ENCODE measurements around the gene HOXB1. TPM values are rescaled to one million over a fixed set of nuclear protein-coding genes. Genes with fewer than 3 reads are reported as not detected.
A peak's percentile ranks its signal among the peaks of the same experiment; 100 is the strongest.
"Not testable (repeated sequence)": the region's sequence is repeated elsewhere in the genome, so short reads cannot be mapped to it uniquely, and the experiment has no call there.

Gene HOXB1
- total and polyA plus RNA-seq, 4 donors = 0.63 TPM; not detected in 3

DNA sequence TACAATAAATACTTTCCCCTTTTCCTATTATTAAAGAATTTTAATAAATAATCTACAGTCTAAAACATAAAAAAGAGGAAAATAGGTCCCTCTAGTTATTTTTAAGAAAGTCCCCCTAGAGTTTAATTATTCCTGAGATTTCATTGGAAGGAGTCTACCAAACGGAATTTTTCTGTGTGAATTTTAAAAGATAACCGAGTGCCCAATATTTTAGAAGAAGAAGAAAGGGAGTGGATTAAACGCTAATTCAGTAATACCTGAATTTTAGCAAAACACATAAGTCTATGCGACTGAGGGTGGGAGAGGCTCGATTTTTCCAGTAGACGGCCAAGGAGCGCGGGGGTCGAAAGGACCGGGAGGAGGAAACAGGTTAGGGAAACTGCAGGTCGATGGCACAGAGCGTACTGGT lies 11.9 kb upstream of the HOXB1 start:
- intact Hi-C loops (cut with DNase I) = loop anchor here in 1 of 2 donors (1.0 to 5.0 kb wide), 3 partner anchors 35 to 50 kb away; no protein-coding TSS in a partner anchor
- DNase-seq (no peak), ATAC-seq (ENCODE audit: low FRiP score) (no peak)
- H3K36me3 ChIP-seq (ENCODE audit: control insufficient read depth in 1 of 2, insufficient read depth in 2 of 2, low read length in 1 of 2) = no peaks in the 10 kb centered on the region
- H3K27ac ChIP-seq (ENCODE audit: low read depth in 1 of 2, low read length in 2 of 2) = peak overlapping the region; percentile 80 to 82
- peak overlapping the region; percentile 71 to 94 for H3K4me3 ChIP-seq (ENCODE audit: low read length in 2 of 2)
- peaks cover 0 to 4% of the 10 kb centered on the region in 2 donors for H3K4me1 ChIP-seq (ENCODE audit: control insufficient read depth in 1 of 2, insufficient read depth in 2 of 2, low read length in 2 of 2)
- WGBS, 2 donors = 0 to 5% methylated on average over 12 of the region's 12 CpGs
- H3K9me3 ChIP-seq (ENCODE audit: control insufficient read depth, low read length) = no peaks in the 10 kb centered on the region
- H3K27me3 ChIP-seq (ENCODE audit: control insufficient read depth in 1 of 2, insufficient read depth in 2 of 2, low read length in 1 of 2) = no peaks in the 10 kb centered on the region

DNA sequence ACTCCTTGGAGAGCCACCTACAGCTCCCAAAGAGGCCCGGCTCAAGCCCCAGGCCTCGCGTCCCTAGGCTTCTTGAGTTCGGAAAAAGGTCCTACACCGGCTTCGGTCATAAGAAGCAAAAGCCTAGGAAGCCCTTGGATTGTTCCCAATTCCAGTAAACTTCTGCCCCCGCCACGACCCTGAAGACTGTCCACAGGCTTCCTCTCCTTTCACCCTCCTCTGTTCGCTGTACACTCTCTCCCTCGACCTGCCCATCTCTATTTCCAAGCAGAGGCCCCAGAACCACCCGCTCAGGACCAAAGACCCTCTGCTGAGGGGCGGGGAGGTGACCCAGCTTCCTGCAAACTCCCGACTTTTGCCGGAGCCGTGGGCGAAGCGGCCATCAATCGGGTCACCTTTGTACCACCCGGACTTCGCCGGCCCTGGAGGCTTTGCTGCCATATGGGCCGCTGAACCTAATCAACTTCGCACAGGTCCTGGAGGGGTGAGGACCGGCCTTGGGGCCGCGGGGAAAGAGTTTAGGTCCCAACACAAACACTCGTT lies 11.4 kb upstream of the HOXB1 start:
- WGBS, 2 donors = 3 to 19% methylated on average over 27 of the region's 27 CpGs
- DNase-seq = peak in 1 of 2 donors; percentile 80
- no peaks in the 10 kb centered on the region for H3K36me3 ChIP-seq (ENCODE audit: control insufficient read depth in 1 of 2, insufficient read depth in 2 of 2, low read length in 1 of 2)
- peaks cover 0 to 4% of the 10 kb centered on the region in 2 donors for H3K4me1 ChIP-seq (ENCODE audit: control insufficient read depth in 1 of 2, insufficient read depth in 2 of 2, low read length in 2 of 2)
- H3K27me3 ChIP-seq (ENCODE audit: control insufficient read depth in 1 of 2, insufficient read depth in 2 of 2, low read length in 1 of 2) = no peaks in the 10 kb centered on the region
- H3K27ac ChIP-seq (ENCODE audit: low read depth in 1 of 2, low read length in 2 of 2) = peak overlapping the region; percentile 37 to 85
- peak overlapping the region; percentile 71 to 94 for H3K4me3 ChIP-seq (ENCODE audit: low read length in 2 of 2)
- intact Hi-C loops (cut with DNase I) = loop anchor here in 1 of 2 donors (5.0 kb wide), 2 partner anchors 35 to 50 kb away; no protein-coding TSS in a partner anchor
- no peaks in the 10 kb centered on the region for H3K9me3 ChIP-seq (ENCODE audit: control insufficient read depth, low read length)
- no peak for ATAC-seq (ENCODE audit: low FRiP score)

DNA sequence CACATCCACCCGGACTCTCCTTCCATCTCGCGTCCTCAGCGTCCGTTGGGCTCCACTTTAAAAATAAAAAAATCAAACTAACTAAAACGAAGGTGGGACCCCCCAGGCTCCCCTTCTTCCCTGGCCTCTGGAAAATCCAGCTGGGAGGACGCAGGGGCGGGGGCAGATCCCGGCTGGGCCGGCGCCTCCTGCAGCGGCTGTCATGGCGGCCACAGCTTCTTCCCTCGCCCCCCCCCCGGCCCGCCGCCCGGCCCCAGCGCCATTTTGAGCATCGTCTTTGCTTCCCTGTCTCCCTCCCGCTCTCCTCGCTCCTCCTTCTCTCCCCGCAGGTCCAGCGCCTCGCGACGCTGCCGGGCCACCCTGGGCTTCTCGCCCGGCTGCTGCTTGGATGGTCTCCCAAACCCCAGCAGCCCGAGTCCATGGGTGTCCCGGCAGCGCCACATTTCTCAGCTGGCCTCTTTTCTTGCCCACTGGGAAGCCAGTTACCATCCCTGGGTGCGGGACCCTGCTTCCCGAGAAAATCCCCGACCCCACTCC lies 10.8 kb upstream of the HOXB1 start:
- Histone ChIP-seq H3K4me1 (ENCODE audit: control insufficient read depth in 1 of 2, insufficient read depth in 2 of 2, low read length in 2 of 2) (peaks cover 0 to 4% of the 10 kb centered on the region in 2 donors), H3K27me3 (ENCODE audit: control insufficient read depth in 1 of 2, insufficient read depth in 2 of 2, low read length in 1 of 2) (no peaks in the 10 kb centered on the region), H3K9me3 (ENCODE audit: control insufficient read depth, low read length) (no peaks in the 10 kb centered on the region), H3K36me3 (ENCODE audit: control insufficient read depth in 1 of 2, insufficient read depth in 2 of 2, low read length in 1 of 2) (no peaks in the 10 kb centered on the region), H3K27ac (ENCODE audit: low read depth in 1 of 2, low read length in 2 of 2) (peak overlapping the region; percentile 70 to 85), H3K4me3 (ENCODE audit: low read length in 2 of 2) (peak overlapping the region; percentile 71 to 94)
- WGBS, 2 donors = 6 to 7% methylated on average over 24 to 36 of the region's 36 CpGs
- intact Hi-C loops (cut with DNase I) = loop anchor here in 1 of 2 donors (5.0 kb wide), 2 partner anchors 34 to 49 kb away; no protein-coding TSS in a partner anchor
- ATAC-seq (ENCODE audit: low FRiP score) (peak; percentile 80), DNase-seq (peak; percentile 81 to 88)

DNA sequence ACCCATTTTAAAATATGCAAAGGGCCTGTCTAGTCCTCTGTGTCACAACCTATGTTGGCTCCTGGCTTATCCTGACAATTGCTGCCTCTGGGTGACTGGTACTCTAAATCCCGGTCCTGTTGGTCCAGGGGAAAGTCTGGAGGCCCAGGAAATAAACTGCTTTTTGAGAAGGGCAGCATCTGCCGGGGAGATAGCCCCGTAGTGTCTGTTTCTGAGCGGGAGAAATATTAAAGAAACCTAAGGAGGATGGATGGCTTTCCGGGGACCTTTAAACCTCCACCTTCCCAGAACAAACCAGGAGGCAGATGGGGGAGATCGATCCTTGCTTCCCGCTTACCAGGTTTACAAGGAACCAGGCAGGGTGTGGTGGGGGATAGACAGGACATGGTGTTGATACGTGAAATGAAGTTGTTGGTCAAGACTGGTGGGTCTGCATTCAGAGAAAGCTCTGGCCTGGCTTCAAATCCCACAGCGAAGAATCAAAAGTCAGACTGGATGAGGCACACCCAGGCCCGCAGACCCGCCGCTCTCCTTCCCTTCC lies 10.3 kb upstream of the HOXB1 start:
- intact Hi-C loops (cut with DNase I) = loop anchor here in 1 of 2 donors (5.0 kb wide), 2 partner anchors 34 to 49 kb away; no protein-coding TSS in a partner anchor
- WGBS, 2 donors = 69 to 70% methylated on average over 12 of the region's 12 CpGs

DNA sequence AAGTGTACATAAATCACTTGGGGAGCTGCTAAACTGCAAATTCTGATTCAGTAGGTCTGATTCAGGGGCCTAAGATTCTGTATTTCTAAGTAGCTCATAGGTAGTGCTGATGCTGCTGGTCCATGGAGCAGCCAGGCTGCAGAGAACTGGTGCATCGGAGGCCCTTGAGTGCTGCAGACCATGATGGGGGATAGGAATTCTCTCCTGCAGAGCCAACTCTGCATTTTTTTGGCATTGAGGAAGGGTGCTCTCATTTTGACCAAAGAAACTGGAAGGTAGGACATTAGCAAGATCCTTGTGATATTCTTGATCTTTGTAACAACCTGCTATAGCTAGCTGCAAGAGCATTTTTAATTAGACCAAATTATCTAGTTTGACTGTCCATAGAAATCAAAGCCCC lies 9.4 kb upstream of the HOXB1 start:
- intact Hi-C loops (cut with DNase I) = loop anchor here in 1 of 2 donors (5.0 kb wide), 2 partner anchors 33 to 48 kb away; no protein-coding TSS in a partner anchor
- Histone ChIP-seq H3K4me3 (ENCODE audit: low read length in 2 of 2) (no peak overlapping the region), H3K27ac (ENCODE audit: low read depth in 1 of 2, low read length in 2 of 2) (no peak overlapping the region), H3K9me3 (ENCODE audit: control insufficient read depth, low read length) (no peaks in the 10 kb centered on the region), H3K4me1 (ENCODE audit: control insufficient read depth in 1 of 2, insufficient read depth in 2 of 2, low read length in 2 of 2) (peaks cover 0 to 2% of the 10 kb centered on the region in 2 donors), H3K27me3 (ENCODE audit: control insufficient read depth in 1 of 2, insufficient read depth in 2 of 2, low read length in 1 of 2) (no peaks in the 10 kb centered on the region), H3K36me3 (ENCODE audit: control insufficient read depth in 1 of 2, insufficient read depth in 2 of 2, low read length in 1 of 2) (no peaks in the 10 kb centered on the region)
- no peak for ATAC-seq (ENCODE audit: low FRiP score)
- WGBS, 2 donors = 96 to 97% methylated on average over 1 of the region's 1 CpG
- DNase-seq = no peak

More for the DNA sequence above, 10.3 kb upstream of the HOXB1 start:
- peaks cover 0 to 4% of the 10 kb centered on the region in 2 donors for H3K4me1 ChIP-seq (ENCODE audit: control insufficient read depth in 1 of 2, insufficient read depth in 2 of 2, low read length in 2 of 2)
- DNase-seq (no peak), ATAC-seq (ENCODE audit: low FRiP score) (no peak)
- no peaks in the 10 kb centered on the region for H3K27me3 ChIP-seq (ENCODE audit: control insufficient read depth in 1 of 2, insufficient read depth in 2 of 2, low read length in 1 of 2)
- peak overlapping the region; percentile 70 to 85 for H3K27ac ChIP-seq (ENCODE audit: low read depth in 1 of 2, low read length in 2 of 2)
- H3K9me3 ChIP-seq (ENCODE audit: control insufficient read depth, low read length) = no peaks in the 10 kb centered on the region
- no peaks in the 10 kb centered on the region for H3K36me3 ChIP-seq (ENCODE audit: control insufficient read depth in 1 of 2, insufficient read depth in 2 of 2, low read length in 1 of 2)
- H3K4me3 ChIP-seq (ENCODE audit: low read length in 2 of 2) = peak overlapping the region; percentile 22 to 71

DNA sequence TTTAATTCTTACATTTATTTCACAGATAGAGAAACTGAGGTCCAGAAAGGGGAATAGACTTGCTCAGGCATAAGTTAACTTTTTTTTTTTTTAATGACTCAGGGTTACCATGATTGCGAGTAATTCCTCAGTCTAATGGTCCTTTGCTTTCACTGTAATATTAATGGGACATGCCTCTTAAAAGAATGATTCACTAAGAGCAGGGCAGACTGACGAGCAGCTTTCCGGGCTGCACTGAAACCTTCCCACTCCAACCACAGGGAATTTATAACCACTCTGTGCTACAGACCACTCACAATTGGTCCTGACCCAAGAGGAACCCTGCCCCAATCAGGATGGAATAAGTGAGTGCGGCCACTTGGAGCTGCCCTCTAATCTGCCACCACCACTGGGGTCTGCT lies 8.4 kb upstream of the HOXB1 start:
- Histone ChIP-seq H3K27me3 (ENCODE audit: control insufficient read depth in 1 of 2, insufficient read depth in 2 of 2, low read length in 1 of 2) (no peaks in the 10 kb centered on the region), H3K9me3 (ENCODE audit: control insufficient read depth, low read length) (no peaks in the 10 kb centered on the region), H3K4me1 (ENCODE audit: control insufficient read depth in 1 of 2, insufficient read depth in 2 of 2, low read length in 2 of 2) (no peaks in the 10 kb centered on the region), H3K36me3 (ENCODE audit: control insufficient read depth in 1 of 2, insufficient read depth in 2 of 2, low read length in 1 of 2) (no peaks in the 10 kb centered on the region), H3K27ac (ENCODE audit: low read depth in 1 of 2, low read length in 2 of 2) (no peak overlapping the region), H3K4me3 (ENCODE audit: low read length in 2 of 2) (no peak overlapping the region)
- WGBS, 2 donors = 90 to 92% methylated on average over 4 of the region's 4 CpGs
- intact Hi-C loops (cut with DNase I) = no loop called here
- no peak for DNase-seq
- ATAC-seq (ENCODE audit: low FRiP score) = no peak

DNA sequence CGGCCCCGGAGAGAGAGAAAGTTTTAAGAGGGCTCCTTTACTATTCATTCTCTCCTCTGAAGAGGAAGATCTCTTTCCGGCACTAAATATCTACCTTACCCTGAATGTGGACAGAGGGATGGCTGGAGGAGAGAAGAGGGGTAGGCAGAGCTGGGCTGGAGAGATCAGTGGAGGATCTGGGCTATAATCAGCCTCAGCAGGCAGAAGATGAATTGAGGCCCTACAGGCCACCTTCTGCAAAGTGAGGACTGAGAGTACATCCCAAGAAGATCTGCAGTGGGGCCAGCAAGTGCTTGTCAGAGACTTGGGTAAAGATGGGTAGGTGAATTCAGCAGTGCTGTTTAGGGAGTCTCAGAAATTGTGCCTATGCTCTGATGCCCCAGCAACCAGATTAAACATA lies 6.5 kb upstream of the HOXB1 start:
- 96% methylated on average over 3 of the region's 3 CpGs for WGBS, 2 donors
- ATAC-seq (ENCODE audit: low FRiP score) = no peak
- Histone ChIP-seq H3K27ac (ENCODE audit: low read depth in 1 of 2, low read length in 2 of 2) (no peak overlapping the region), H3K27me3 (ENCODE audit: control insufficient read depth in 1 of 2, insufficient read depth in 2 of 2, low read length in 1 of 2) (no peaks in the 10 kb centered on the region), H3K4me1 (ENCODE audit: control insufficient read depth in 1 of 2, insufficient read depth in 2 of 2, low read length in 2 of 2) (no peaks in the 10 kb centered on the region), H3K9me3 (ENCODE audit: control insufficient read depth, low read length) (no peaks in the 10 kb centered on the region), H3K4me3 (ENCODE audit: low read length in 2 of 2) (no peak overlapping the region), H3K36me3 (ENCODE audit: control insufficient read depth in 1 of 2, insufficient read depth in 2 of 2, low read length in 1 of 2) (no peaks in the 10 kb centered on the region)
- DNase-seq = no peak
- intact Hi-C loops (cut with DNase I) = no loop called here

DNA sequence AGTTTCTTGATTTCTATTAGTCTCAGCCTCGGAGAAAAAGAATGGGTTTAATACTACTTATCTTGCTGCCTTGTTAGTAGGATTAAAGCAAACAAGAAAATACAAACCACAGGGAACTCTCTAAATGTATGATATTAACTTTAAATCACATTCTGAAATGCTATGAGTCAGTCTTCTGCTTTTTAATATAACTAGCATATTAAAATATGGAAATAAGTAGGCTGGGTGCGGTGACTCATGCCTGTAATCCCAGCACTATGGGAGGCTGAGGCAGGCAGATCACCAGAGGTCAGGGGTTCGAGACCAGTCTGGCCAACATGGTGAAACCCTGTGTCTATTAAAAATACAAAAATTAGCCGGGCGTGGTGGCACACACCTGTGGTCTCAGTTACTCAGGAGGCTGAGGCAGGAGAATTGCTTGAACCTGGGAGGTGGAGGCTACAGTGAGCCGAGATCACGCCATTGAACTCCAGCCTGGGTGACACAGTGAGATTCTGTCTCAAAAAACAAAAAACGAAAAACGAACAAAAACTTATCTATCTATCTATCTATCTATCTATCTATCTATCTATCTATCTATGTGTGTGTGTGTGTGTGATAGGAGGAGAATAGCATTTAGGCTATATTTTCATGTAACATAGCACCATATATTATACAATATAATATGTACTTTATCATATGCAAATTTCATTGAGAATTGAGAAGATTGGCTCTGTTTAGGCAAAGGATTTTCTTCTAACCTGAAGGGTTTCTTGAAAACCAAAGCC lies 5.2 kb upstream of the HOXB1 start:
- intact Hi-C loops (cut with DNase I); DNase-seq: not testable (repeated sequence)
- 95 to 97% methylated on average over 9 of the region's 9 CpGs for WGBS, 2 donors

More for the DNA sequence above, 5.2 kb upstream of the HOXB1 start:
- not testable (repeated sequence) for H3K27me3 ChIP-seq (ENCODE audit: control insufficient read depth in 1 of 2, insufficient read depth in 2 of 2, low read length in 1 of 2); H3K4me3 ChIP-seq (ENCODE audit: low read length in 2 of 2); ATAC-seq (ENCODE audit: low FRiP score); H3K36me3 ChIP-seq (ENCODE audit: control insufficient read depth in 1 of 2, insufficient read depth in 2 of 2, low read length in 1 of 2); H3K27ac ChIP-seq (ENCODE audit: low read depth in 1 of 2, low read length in 2 of 2); H3K4me1 ChIP-seq (ENCODE audit: control insufficient read depth in 1 of 2, insufficient read depth in 2 of 2, low read length in 2 of 2); H3K9me3 ChIP-seq (ENCODE audit: control insufficient read depth, low read length)

Data from aorta (tissue), 5 donors.